Endometrial microvascular endothelial cells (primary cell): ENCODE results near the gene EIF4A3. TPM values are rescaled to one million over a fixed set of nuclear protein-coding genes. Genes with fewer than 3 reads are reported as not detected.

ENCODE experiments used
- in situ Hi-C: cut with HindIII; loops from 2 replicates; pipeline ENCODE4 v1.10.0; 2017; ENCODE audit warnings: low sequenced_read_pairs, low pct_unique_long_range_greater_than_20kb; ENCODE audit errors: inconsistent ontology term
- total RNA-seq: library from RNA; depleted of rRNA; stranded (reverse); fragments of >200 nt; gene quantifications from one replicate; pipeline ENCODE4 v1.2.3, GENCODE V29; 2015; ENCODE audit errors: inconsistent ontology term

EIF4A3 gene
- 110 TPM for total RNA-seq

GRCh38 chr17:80147035-80147822 lies at the start of gene EIF4A3:
TSS of gene EIF4A3 (minus strand) at chr17:80147128. CDS start at chr17:80146961, 167 bp downstream.
- in situ Hi-C loops = no loop called here

- in situ Hi-C loops = no loop called here
Observed at GRCh38 chr17:80196652-80197051, 49.7 kb upstream of the EIF4A3 start.

DNA sequence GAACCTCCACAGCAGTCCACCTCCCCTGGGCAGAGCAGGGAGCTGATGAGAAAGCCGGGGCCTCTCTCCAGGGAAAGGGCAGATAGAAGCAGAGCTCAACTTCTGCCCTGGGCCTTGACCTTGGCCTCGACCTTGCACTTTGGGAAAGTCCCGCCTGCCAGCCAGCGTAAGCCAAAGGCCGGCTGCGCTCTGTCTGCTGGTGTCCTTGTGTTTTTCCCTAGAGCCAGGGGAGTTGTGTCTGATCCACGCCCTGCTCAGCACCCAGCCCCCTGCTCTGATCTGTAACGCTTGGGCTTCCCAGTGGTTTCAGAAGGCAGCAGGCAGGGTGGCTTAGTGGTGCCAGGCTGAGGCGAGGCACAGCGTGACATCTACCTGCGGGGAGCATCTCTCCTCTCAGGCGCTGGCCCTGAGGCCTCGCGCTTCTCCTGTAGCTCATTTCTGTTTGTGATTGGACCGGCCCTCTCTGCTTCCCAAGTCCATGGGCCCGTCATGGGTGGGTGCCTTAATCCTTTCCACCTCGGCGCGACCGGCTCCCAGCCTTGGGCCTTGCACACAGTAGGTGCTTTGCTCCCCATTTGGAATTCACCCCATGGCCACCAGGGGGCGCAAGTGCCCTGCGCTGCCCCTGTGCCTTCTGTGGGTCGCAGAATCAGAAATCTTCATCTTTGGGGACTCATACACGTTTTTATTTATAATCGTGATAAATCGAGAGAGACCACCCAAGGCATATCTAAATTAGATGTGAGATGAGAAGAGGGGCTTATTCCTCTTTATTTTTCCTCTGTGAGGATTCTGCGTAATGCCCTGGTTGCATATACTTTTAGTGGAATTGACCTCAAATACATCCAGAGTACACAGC lies 49.0 kb upstream of the EIF4A3 start:
- in situ Hi-C loops = no loop called here

DNA sequence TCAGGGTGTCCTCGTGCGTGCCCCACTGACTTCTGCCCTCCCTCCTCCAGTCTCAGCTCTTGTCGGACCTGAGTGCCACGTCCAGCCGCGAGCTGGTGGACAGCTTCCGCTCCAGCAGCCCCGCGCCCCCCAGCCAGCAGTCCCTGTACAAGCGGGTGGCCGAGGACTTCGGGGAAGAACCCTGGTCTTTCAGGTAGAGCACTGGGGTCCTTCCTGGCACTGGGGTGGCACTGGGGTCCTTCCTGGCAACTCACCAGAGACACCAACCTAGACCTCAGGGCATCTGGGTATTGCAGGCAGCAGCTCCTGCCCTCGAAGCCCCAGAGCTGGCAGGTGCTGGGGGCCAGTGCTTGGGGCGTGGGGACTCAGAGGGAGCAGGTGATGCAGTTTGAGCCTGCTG lies 48.2 kb upstream of the EIF4A3 start:
- in situ Hi-C loops = no loop called here

GRCh38 chr17:80191865-80192661 lies 45.1 kb upstream of the EIF4A3 start:
- in situ Hi-C loops = no loop called here

DNA sequence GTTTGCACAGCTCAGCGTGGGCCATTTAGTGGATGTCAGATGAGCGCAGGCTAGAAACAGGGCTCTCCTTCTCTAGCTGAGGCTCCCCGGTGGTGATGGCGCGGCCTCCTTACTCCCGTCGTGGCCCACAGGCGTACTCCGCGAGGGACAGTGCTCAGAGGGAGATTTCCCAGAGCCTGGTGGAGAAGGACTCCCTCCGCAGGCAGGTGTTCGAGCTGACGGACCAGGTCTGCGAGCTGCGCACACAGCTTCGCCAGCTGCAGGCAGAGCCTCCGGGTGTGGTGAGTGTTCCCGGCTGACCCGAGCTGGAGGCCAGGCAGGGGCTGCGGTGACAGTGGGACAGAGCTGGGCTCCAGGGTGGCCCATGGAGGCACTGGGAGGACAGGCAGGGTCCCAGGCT lies 44.3 kb upstream of the EIF4A3 start:
- in situ Hi-C loops = no loop called here

DNA sequence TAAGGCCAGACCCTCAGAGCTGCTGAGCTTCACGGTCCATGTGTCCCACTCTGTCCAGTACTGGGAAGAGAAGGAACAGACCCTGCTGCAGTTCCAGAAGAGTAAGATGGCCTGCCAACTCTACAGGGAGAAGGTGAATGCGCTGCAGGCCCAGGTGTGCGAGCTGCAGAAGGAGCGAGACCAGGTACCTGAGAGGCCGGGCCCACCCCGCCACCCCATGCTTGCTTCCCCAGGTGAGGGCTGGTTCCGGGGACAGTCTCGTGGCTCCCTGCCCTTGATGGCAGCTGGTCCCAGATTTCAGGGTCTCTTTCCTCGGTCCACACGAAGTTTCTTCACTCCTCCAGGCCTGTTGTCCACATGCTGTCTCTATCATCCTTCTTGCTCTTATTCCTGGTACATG lies 43.8 kb upstream of the EIF4A3 start:
- in situ Hi-C loops = no loop called here

DNA sequence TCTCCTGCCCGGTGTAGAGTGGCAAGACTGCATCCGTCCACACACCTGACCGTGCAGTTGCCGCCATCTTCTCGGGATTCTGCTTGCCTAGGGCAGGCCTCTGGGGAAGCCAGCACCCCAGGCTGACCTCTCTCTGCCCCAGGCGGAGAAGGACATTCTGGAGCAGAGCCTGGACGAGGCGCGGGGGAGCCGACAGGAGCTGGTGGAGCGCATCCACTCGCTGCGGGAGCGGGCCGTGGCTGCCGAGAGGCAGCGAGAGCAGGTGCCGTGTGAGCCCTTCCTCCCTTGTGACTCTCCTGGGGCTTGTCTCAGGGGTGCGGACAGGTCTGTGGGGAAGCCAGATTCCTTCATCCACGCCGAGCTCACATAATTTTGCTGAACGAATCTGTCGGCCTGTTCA lies 42.7 kb upstream of the EIF4A3 start:
- in situ Hi-C loops = no loop called here

DNA sequence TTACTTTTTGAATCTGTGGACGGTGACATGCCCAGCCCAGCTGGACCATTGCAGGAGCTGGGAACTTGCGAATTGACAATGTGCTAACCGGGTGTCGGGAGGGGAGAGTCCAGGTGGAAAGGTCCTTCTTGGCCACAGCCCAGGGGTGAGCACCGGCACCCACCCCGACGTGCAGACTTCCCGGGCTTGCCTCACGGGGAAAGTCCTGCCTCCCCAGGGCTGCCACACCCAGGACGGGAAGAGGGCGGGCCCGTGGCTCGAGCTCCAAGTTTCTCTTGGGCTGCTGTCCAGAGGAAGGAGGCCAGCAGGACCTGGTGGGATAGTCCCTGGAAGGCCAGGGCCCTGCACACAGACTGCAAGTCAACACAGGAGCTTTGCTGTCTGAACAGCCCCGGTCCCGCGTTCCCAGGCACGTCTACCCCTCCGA lies 40.6 kb upstream of the EIF4A3 start:
- in situ Hi-C loops = no loop called here

- in situ Hi-C loops = no loop called here
Observed at GRCh38 chr17:80187090-80187489, 40.2 kb upstream of the EIF4A3 start.

DNA sequence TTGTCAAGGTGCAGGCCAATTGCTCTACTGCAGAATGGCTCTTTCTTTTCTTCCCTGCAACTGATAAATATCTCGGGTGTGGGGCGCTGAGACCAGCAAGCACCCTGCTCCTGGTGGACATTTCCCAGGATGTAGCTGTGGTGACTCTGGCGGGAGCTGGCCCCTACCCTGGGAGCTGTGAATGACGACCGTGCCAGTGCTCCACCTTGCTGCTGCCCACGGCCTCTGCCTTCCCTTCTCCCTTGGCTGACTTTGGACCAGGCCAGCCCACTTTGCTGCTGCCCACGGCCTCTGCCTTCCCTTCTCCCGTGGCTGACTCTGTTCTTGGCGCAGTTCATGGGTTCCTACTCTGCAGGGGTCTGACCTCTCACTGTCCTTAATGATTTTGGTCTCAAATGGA lies 39.0 kb upstream of the EIF4A3 start:
- in situ Hi-C loops = no loop called here

GRCh38 chr17:80184423-80184714 lies 37.4 kb upstream of the EIF4A3 start:
- in situ Hi-C loops = no loop called here

DNA sequence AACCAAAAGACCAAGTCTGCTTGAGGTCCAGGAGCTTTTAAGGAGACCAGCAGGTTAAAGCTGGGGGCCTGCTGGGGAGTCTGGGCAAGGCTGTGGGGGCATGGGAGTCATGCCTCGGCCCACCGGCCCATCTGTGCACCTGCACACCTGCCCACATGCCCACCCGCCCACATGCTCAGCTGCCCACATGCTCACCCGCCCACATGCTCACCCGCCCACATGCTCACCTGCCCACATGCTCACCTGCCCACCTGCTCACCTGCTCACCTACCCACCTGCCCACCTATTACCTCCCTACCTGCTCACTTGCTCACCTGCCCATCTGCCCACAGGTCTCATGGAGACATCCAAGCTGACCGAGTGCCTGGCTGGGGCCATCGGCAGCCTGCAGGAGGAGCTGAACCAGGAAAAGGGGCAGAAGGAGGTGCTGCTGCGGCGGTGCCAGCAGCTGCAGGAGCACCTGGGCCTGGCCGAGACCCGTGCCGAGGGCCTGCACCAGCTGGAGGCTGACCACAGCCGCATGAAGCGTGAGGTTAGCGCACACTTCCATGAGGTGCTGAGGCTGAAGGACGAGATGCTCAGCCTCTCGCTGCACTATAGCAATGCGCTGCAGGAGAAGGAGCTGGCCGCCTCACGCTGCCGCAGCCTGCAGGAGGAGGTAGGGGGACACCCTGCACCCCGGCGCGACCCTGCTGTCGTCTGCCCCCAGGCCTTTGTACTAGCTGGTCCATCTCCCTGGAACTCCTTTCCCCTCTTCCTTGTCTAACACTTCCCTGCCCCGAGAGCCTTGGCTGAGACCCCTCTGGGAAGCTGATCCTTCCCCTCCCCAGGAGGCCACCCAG lies 36.9 kb upstream of the EIF4A3 start:
- in situ Hi-C loops = no loop called here

GRCh38 chr17:80182845-80183223 lies 35.9 kb upstream of the EIF4A3 start:
- in situ Hi-C loops = no loop called here

GRCh38 chr17:80182118-80182844 lies 35.4 kb upstream of the EIF4A3 start:
- in situ Hi-C loops = no loop called here

DNA sequence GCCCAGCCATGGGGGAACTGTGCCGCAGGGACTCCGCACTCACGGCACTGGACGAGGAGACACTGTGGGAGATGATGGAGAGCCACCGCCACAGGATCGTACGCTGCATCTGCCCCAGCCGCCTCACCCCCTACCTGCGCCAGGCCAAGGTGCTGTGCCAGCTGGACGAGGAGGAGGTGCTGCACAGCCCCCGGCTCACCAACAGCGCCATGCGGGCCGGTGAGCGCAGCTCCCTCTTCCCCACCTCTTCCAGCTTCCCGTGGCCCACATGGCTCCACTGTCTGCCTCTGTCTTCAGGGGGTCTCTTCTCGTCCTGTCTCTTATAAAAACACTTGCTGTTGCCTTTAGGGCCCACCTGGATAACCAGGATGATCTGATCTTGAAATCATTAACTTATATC lies 34.5 kb upstream of the EIF4A3 start:
- in situ Hi-C loops = no loop called here

DNA sequence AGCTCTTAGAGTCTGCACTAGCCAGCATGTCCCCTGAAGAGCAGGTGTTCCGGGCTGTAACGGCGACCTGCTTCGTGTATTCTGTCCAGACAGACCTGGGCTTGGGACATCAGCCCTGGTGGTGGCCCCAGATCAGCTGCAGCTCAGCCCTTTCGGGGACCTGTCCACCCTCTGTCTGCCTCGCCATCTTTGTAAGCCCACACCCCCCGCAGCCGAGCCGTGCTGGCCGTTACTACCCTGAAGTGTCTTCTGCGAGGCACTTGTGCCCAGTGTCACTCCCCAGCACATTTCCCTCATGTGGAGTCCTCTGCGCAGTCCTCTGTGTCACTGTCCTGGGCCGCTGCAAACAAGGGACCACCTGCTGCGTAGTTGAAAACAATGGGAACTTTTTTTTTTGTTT lies 33.3 kb upstream of the EIF4A3 start:
- in situ Hi-C loops = no loop called here

DNA sequence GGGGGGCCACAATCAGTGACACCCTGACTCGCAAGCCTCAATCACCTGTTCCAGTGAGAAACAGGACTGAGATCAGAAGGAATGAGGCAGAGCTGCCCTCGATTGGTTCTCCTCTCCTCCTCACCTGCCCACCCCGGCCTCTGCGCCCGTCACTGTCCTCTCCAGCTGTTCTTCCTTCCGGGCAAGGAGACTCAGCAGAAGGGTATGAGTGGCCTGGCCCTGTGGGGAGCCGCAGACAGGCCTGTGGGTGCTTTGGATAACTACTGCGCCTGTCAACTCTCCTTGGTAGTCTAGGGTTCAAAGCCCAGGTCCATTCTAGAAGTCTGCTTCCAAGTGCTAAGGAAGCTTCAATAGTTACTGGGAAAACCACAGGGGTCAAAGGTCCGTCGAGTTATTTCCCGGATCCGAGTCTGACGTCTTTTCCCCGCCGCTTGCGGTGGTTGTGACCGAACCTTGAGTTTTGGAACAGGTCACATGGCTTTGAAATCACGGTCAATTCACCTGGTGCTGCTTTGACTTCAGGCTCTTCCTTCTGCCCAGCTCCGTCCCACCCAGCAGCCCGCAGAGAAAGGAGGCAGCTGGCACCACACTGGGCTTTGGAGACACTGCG lies 31.2 kb upstream of the EIF4A3 start:
- in situ Hi-C loops = no loop called here
